GM21390 (cell line): ENCODE data around the gene COX7C.
"Not testable (repeated sequence)": the region's sequence is repeated elsewhere in the genome, so short reads cannot be mapped to it uniquely, and the experiment has no call there.

Experiments used
- ATAC-seq: cut with Tn5 transposase; IDR thresholded peaks from one replicate; pipeline ENCODE4 v1.9.1; 2021; ENCODE audit not compliant: unreplicated experiment

The COX7C gene

DNA sequence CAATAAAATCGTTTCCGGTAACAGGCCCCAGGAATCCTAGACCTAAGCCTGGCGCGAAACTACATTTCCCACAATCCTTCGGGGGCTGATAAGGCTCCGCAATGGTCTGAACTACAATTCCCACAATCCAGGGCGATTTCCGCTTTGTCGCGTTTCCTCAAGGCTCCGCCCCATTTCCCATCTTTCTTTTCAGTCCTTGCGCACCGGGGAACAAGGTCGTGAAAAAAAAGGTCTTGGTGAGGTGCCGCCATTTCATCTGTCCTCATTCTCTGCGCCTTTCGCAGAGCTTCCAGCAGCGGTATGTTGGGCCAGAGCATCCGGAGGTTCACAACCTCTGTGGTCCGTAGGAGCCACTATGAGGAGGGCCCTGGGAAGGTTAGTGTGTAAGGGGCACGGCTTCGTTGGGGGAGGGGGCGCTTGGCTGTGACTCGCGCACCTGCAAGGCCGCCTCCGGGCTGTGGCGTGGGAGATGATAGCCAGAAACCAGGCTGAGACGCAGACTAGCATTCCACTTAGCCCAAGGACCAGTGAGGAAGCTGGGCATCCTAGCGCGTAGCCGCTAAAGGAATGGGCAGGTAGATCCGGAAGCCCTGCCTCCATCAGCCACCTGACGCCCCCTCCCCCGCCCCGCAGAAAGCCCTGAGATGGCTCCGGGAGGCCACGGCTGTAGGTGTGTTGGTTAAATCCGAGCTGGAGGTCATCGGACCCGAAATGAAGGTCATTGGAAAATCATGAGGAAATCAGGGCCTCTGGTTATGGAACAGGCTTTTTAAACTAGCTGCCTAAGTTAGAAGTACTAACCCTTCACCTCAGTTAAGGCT is at the start of gene COX7C:
COX7C (plus strand) TSS at position 186 of the 821 bp plus-strand sequence; CDS start at position 301, 115 bp downstream.
- peak; percentile 97 for ATAC-seq

DNA sequence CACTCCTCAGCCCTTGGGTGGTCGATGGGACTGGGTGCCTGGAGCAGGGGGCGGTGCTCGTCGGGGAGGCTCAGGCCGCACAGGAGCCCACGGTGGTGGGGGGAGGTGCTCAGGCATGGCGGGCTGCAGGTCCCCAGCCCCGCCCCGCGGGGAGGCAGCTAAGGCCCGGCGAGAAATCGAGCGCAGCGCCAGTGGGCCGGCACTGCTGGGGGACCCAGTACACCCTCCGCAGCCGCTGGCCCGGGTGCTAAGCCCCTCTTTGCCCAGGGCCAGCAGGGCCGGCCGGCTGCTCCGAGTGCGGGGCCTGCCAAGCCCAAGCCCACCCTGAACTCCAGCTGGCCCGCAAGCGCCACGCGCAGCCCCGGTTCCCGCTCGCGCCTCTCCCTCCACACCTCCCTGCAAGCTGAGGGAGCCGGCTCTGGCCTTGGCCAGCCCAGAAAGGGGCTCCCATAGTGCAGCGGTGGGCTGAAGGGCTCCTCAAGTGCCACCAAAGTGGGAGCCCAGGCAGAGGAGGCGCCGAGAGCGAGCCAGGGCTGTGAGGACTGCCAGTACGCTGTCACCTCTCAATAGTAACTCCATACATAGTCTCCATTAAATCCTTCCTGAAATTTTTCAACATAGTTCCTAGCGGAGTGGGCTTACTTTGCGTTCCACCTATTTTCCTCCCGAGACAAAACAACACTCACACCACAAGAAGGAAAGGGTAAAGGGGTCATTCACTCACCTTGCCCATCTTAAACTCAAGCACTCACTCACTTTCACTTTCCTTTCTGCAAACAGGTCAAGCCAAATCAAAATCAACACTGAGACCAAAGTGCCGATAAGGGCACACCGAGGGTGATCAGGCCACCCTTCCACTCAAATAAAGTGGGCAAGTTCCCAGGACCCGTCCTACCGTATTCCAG is 48.0 kb upstream of the COX7C start:
- ATAC-seq: not testable (repeated sequence)

DNA sequence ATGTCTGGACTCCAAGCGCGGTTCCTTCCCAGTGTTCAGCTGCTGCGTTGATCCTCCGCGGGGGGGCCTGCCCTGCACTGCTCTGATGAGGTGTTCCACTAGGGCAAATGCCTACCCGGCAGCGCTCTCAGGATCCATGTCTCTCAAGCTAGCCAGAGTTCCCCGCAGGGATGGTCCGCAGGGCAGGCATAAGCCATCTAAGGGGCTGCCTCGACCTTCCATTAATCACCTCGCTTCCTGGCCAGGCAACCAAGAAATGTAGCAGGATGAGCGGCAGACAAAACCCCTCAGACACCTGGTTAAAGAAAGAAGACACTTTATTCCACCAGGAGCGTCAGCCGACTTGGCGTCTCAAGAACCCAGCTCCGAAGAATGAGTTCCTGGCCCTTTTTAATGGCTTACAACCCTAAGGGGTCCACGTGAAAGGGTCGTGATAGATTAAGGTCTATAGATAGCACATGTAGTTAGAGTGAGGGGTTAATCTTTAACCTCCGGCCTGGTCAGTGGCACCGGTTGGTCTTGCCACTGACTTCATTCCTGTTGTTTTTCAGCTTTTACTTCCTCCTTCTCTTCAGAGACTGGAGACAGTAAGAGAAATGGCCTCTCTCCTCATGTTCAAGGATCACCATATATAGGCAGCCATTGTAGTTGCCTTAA is 47.2 kb upstream of the COX7C start:
- ATAC-seq: no peak

- ATAC-seq: not testable (repeated sequence)
These were observed 46.6 kb upstream of the COX7C start for GRCh38 chr5:86571109-86571508.

DNA sequence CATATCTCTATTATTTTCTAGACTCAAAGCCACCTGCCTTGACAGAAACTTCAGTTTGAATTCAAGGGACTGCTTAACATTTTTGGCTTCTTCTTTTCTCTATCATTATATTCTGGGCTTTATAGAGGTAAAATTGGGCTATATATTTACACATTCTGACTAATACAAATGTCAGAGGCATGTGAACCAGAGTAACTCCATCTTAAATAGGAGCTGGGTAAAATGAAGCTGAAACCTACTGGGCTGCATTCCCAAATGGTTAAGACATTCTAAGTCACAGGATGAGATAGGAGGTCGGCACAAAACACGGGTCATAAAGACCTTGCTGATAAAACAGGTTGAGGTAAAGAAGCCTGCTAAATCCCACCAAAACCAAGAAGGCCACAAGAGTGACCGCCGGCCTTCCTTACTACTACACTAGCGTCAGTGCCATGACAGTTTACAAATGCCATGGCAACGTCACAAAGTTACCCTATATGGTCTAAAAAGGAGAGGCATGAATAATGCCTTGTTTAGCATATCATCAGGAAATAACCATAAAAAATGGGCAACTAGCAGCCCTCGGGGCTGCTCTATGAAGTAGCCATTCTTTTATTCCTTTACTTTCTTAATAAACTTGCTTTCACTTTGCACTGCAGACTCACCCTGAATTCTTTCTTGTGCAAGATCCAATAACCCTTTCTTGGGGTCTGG is 44.8 kb upstream of the COX7C start:
- no peak for ATAC-seq

DNA sequence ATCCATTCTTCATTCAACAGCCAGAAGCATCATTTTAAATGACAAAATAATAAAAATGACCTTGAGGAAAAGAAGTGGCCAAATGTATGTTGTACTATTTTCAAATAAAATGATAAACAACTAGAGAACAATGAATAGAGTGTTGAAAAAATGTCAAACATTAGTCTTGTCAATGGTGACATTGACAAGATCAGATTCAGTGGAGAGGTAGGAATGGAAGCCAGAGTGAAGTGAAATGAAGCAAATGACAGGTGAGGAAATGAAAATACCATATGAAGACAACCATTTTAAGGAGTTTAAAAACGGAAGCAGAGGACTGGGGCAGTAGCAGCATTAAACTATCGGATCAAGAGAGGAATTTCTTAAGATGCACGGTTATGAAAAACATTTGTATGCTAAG is 38.2 kb upstream of the COX7C start:
- no peak for ATAC-seq

DNA sequence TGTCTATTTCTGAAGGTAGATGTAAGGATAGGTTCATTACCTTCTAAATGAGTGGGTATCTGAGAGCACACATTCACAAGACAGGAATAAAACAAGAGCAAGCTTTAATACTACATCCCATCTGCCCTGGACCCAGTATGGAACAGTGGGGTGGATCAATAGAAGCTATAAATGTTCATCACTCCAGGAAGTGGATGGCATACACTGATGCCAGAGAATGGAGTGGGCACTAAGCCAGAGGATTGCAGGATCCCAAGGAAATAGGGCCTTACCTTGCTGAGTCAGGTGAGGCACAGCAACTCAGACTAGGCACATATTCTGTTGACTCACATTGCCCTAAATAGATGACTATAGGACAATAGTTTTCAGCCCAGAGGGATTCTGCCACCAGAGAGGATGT is 21.3 kb upstream of the COX7C start:
- ATAC-seq: no peak

DNA sequence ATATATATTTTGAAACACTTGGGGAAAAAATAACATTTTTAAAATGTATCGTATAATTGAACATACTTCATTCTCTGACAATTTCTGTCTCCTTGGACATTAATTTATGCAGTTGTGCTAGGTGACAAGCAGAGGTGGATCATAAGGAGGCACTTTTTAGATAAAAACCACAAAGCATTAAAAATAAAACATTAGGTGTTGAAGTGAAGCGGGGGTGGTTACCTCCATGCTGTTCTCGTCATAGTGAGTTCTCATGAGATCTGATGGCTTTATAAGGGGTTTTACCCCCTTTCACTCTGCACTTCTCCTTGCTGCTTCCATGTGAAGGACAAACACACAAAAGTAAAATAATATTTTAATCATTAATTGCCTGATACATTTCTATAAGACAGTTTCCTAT is 11.9 kb upstream of the COX7C start:
- no peak for ATAC-seq

DNA sequence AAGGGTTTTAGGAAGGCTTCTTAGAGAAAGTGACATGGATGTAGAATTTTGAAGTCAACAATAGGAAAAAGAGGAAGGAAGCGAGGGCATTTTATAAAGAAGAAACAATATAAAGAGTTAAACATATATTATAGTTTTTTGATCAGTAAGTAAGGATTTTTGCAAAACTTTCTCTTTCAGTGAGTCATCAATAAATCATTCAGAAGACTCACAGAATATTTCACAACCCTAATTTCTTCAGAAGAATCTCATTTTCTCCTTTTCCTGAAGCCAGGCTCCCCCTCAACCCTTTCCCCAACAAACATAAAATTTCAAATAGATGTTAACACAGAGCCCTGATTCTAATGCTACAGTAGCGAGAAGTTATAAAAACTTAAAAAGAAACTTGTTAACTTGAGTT is 4.3 kb upstream of the COX7C start:
- ATAC-seq: no peak

GRCh38 chr5:86617309-86617755 is 409 bp upstream of the COX7C start:
- ATAC-seq: no peak

- ATAC-seq: no peak
These were observed 6.2 kb downstream of the COX7C start for GRCh38 chr5:86623785-86624483.

- ATAC-seq: no peak
These were observed 7.4 kb downstream of the COX7C start for GRCh38 chr5:86625148-86625547.

DNA sequence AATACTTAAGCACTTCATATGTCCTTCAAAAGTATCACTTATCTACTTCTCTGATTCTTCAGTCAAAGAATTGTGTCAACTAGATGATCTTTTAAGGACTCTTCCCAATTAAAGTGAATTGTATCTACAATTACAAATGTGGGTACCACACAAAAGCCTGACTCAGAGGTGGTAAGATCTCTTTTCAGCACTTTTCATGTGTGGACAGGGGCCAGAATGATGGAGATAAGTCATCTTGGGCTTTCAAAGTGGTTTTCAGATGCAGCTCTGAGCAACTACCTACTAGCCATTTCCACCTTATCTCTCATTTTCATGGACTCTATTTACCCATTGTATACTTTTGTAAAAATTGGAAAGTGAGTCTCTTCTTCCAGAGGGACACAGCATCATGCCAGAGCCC is 8.4 kb downstream of the COX7C start:
- ATAC-seq: no peak

DNA sequence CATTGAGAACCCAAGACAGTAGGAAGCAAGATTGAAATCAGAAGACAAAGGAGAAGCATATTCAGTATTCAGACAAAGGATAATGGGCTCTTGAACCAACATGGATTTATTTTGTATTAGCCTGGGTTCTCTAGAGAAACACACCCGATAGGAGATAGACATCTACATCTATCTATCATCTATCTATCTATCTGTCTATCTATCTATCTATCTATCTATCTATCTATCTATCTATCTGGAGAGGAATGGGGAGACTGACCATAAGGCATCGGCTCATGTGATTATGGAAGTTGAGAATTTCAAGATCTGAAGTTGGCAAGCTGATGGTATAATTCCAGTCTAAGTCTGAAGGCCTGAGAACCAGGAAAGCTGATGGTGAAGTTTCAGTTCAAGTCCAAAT is 13.4 kb downstream of the COX7C start:
- ATAC-seq: no peak

DNA sequence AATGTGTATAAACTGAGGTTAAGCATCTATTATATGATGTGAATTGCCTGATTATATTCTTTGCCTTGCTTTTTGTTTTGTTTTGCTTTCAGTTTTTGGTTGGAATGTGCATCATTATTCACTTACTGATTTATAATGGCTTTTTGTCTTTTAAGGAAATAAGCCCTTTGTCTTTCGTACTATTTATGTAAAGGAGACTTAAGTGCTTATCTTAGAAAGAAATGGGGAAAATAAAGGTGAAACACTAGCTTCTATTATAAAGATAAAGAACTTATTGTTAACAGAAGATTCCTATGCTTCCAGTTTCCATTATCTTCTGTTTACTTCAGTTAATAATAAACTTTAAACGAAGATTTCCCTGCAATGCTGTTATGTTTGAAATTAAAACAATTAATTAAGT is 23.3 kb downstream of the COX7C start:
- no peak for ATAC-seq

DNA sequence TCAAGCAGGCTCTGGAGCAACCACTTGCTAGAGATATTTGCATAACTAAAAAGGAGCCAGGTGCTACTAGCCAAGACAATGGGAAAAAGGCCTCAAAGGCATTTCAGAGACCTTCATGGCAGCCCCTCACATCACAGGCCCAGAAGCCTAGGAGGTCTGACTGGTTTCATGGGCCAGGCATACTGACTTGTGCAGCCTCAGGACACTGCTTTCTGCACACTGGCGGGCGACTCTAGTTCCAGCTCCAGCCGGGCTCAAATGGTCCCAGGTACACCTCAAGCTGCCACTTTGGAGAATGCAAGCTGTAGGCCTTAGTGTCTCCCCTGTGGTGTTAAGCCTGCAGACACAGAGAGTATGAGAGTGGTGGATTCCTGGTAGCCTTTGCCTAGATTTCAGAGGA is 27.1 kb downstream of the COX7C start:
- ATAC-seq: no peak

- ATAC-seq: no peak
These were observed 28.1 kb downstream of the COX7C start for GRCh38 chr5:86645885-86646284.

GRCh38 chr5:86646671-86647070 is 28.9 kb downstream of the COX7C start:
- ATAC-seq: no peak

DNA sequence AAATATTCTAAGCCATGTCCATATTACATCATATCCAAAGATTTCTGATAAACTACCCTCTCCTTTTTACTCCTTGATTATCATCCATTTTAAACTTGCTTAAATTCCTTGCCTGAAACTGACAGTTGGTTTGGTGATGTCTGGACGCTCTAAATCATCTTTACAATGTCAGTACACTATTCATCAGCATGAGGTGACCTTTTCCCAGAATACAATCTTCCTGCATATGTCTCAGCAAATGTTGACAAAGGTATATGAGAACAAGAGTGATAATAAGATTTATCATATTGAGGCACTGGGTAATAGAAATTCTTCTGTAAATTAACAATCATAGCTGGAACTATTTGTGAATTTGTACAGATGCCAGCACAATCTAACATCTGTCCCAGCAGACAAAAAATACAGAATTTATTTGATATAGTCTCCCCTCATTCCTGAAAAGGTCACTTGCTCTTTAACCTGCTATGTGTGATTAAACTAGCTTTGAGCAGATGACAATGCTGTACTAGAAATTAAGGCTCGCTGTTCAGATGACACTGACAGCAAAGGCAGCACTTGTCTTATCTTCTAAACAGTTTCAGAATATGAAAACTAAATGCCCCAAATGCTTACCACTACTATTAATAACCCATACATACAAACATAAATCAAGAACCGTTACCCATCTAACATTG is 32.2 kb downstream of the COX7C start:
- ATAC-seq: no peak

- not testable (repeated sequence) for ATAC-seq
These were observed 43.0 kb downstream of the COX7C start for GRCh38 chr5:86660771-86661170.
